Stimulated activated naive CD4-positive, alpha-beta T cell treated with Interleukin-2 at 50 U/mL for 16 hours (primary cell): ENCODE results near the gene TBC1D22A.

Source experiments
- DNase-seq: peaks from one replicate; lab custom pipeline; 2025; lab: John Stamatoyannopoulos, UW

TBC1D22A gene

DNA sequence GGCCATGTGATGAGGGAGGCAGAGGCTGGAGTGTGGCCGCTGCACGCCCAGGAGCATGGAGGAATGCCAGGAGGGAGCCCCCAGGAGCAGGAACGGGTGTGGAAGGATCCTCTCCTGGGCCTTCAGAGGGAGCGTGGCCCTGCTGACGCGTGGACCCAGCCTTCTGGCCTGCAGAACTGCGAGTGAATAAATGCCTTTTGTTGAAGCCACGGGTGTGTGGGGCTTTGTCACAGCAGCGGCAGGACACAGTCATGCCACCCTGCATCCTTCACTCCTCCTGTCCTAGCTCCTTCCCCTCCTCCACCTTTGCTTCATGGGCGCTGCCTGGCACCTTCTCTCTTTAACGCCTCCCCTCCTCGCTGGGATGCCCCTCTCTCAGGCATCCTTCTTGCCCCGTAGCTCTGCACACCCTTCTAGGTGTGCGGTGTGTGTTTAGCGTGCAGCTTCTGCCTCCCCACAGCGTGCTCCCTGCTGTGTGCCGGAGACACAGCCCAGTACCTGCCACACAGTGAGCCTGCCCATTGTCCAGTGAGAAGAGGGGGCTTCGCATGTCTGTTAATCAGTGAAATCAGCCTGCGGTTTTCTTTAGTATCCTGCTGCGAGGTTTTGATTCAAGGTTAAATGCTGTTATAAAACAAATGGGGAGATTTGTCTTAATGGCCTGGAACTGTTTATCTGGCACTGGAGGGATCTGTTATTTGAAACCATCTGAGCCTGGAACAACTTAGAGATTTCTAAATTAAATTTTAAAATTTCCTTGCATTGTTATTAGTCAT is 459.6 kb downstream of the TBC1D22A start:
- DNase-seq = no peak
